Stimulated activated CD8-positive, alpha-beta memory T cell treated with anti-CD3 and anti-CD28 coated beads, Interleukin-12 subunit alpha, Interleukin-12 subunit beta, amount 100 ng/mL, for 24 hours (primary cell): ENCODE data around the gene GABRG2.

ENCODE experiments used
- DNase-seq: peaks from one replicate; pipeline ENCODE4 v3.0.0-alpha.2; 2020; ENCODE audit errors: extremely low read depth

The GABRG2 gene

GRCh38 chr5:162193012-162193411 lies 125.4 kb downstream of the GABRG2 start:
- DNase-seq = no peak

DNA sequence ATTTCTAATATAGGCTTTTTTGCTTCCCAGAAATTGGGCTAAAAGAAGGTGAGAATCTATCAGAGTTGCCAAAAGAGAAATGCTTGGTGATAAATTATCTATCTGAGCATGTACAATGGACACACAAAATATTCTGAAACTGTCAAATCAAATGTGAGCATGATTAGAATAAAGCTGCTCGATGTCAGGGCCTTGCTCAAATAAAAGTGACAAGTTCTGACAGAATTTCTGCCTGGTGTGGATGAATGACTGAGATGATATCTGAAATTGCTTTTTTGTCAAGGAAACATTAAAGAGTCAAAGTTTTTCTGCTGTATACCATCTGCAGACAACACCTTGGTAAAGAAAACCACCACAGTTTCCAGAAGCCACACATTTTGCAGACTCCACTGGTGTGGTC lies 128.8 kb downstream of the GABRG2 start:
- DNase-seq = no peak

- DNase-seq = no peak
These were observed 134.8 kb downstream of the GABRG2 start for GRCh38 chr5:162202285-162202880.
